ENCODE results near the gene UTP11.
A peak's percentile ranks its signal among the peaks of the same experiment; 100 is the strongest.
"Not testable (repeated sequence)": the region's sequence is repeated elsewhere in the genome, so short reads cannot be mapped to it uniquely, and the experiment has no call there.

UTP11 gene, protein sequence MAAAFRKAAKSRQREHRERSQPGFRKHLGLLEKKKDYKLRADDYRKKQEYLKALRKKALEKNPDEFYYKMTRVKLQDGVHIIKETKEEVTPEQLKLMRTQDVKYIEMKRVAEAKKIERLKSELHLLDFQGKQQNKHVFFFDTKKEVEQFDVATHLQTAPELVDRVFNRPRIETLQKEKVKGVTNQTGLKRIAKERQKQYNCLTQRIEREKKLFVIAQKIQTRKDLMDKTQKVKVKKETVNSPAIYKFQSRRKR

DNA sequence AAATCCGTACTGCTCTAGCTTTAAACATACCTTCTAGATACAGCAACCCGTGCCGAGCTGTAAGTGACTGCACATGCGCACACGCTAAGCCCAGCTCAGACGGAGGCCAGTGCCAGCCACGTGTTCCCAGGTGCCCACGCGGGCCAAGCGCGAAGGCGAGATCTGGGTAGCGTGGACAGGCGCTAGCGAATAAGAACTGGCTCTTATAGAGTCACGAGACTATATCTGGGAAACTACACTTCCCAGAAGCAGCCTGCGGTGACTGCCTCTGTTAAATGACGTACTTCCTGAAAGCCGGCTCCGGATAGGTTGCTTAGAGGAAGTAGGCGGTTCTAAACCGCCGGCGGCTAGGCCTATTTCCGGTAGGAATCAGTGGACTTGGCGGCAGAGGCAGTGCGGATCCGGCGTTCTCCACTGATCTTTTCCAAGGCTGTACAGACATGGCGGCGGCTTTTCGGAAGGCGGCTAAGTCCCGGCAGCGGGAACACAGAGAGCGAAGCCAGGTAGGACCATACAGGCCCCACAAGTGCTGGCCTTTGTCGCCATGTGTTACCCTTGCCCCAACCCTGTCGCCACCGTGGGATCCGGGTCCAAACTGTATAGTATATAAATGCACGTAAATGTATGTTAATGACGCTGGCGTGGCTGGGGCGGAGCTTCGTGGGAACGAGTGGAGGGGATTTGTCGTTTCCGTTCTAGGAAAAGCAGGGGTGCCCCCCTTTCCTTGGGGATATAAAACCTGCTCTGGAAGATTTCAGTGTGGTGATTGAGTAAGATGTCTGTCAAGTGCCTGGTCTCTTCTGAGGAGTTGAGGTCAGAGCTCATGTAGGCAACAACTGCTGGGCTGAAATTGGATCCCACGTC is at the start of gene UTP11:
TSS of gene UTP11 (plus strand) at position 372 of the 864 bp plus-strand sequence. CDS start at position 441, 69 bp downstream.
- DNase-seq = peak; percentile 98 to 99

DNA sequence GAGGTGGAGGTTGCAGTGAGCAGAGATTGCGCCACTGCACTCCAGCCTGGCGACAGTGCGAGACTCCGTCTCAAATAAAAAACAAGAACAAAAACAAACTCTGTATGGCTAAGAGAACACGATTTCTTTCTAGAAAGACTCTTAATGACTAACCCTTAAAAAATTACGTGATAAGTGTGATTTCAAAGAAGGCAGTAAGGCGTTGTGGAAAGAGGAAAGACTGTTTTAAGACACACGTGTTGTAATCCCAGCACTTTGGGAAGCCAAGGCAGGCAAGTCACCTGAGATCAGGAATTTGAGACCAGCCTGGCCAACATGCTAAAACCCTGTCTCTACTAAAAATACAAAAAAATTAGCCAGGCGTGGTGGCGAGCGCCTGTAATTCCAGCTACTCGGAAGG is 48.4 kb upstream of the UTP11 start:
- DNase-seq = not testable (repeated sequence)

DNA sequence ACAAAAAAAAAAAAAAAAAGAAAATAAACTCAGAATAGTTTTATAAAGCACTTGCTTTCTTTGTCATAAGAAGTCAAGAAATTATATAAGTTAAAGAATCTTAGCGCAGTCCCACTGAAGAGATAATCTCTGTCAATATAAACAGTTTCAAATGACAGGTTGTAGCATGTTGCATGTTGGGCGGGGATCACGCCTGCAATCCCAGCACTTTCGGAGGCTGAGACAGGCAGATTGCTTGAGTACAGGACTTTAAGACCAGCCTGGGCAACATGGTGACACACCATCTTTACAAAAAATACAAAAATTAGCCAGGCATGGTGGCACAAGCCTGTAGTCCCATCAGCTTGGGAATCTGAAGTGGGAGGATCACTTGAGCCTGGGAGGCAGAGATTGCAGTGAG is 47.2 kb upstream of the UTP11 start:
- no peak for DNase-seq

DNA sequence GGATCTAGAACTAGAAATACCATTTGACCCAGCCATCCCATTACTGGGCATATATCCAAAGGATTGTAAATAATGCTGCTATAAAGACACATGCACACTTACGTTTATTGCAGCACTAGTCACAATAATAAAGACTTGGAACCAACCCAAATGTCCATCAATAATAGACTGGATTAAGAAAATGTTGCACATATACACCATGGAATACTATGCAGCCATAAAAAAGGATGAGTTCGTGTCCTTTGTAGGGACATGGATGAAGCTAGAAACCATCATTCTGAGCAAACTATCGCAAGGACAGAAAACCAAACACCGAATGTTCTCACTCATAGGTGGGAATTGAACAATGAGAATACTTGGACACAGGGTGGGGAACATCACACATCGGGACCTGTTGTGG is 38.9 kb upstream of the UTP11 start:
- not testable (repeated sequence) for DNase-seq

DNA sequence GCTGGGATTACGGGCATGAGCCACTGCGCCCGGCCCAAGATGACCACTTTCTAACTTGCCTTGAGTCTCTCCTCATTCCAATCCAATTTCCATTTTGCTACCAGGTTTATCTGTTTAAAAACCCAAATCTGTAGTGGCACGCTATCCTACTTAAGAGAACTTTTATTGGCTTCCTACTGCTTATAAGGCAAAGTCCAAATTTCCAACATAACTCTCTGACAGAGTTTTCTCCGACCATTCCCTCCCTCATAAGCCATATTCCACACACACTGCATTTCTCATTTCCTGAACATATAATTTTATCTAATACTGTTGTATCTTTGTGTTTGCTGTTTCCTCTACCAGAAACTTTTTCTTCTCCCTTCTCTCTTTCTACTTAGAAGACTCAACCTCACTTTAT is 38.0 kb upstream of the UTP11 start:
- no peak for DNase-seq

DNA sequence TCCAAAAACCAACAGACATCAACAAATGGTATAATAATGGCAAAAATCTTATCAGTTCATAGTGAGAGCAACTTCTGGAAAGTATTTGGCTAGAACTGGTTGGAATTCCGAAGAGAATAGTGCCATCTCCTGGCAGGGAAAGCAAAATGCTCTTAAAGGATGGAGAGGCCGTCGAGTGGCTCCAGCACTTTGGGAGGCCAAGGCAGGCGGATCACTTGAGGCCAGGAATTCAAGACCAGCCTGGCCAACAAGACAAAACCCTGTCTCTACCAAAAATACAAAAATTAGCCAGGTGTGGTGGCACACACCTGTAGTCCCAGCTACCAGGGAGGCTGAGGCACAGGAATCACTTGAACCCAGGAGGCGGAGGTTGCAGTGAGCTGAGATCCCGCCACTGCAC is 37.5 kb upstream of the UTP11 start:
- DNase-seq = peak in 1 of 2 experiments; percentile 54

DNA sequence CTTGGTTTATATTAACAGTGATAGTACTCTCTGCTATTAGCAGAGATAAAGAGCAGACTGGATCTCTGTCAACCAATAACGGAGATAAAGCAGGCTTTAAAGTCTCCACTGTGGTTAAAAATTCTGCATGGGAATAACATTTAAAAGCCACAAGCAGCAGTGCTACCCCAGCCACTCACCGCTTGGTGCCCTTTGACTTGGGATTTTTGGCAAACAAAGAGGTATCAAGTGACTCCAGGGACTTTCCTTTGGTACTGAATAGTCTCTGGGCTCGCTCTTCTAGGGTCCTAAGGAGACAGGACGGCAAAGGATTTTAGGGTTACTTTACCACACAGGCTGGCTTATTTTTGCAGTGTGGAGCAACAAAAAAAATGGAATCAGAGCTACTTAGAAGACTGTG is 34.0 kb upstream of the UTP11 start:
- DNase-seq = no peak

DNA sequence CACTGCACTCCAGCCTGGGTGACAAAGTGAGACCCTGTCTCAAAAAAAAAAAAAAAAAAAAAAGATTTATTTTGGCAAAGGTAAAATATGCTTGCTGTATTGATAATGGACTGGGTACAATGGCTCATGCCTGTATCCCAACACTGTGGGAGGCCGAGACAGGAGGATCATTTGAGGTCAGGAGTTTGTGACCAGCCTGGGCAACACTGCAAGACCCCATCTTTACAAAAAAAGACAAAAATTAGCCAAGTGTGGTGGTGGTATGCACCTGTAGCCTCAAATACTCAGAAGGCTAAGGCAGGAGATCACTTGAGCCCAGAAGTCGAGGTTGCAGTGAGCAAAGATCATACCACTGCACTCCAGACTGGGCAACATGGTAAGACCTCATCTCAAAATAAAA is 29.0 kb upstream of the UTP11 start:
- no peak for DNase-seq

DNA sequence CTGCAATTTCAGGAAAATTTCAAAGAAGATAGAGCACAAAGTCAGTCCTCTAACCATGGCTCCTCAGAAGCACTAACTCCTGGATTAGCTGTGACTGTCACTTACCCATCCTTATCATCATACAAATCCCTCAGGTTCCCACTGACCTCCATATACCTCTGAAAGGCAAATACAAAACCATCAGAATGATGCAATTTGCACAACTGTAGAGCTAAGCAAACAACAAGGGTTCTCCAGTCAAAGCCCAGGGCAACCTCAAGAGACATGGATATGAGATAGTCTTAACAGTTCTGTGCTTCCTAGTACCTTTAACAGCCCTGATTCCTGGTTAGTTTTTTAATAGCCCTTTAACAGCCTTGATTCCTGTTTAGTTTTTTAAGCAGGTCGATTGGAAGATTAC is 24.9 kb upstream of the UTP11 start:
- no peak for DNase-seq

DNA sequence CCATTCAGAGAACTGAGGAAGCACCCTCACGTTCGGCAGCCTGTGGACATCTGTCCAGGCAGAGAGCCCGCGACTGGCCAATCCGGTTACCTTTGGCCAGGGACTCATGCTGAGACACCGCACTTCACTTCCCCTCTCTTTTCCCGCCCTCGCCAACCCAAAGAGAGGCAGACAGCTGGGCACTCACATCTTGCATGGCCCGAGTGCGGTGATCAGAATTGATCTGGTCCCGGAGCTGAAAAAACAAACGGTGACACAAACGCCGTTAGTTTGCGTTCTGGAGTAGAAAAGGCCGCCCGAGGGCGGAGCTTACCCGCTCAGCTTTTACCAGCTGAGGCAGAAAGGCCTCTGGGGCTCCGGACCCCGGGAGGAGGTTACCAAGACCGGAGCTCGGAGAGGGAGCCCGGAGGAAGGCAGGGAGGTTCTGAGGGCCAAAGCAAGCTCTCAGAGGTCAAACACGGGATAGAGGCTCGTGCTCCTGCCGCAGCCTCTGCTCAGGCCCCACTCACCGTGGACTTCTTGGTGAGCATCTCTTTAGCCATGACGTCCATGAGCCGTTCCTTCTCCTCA is 23.1 kb upstream of the UTP11 start:
- DNase-seq = peak; percentile 50

DNA sequence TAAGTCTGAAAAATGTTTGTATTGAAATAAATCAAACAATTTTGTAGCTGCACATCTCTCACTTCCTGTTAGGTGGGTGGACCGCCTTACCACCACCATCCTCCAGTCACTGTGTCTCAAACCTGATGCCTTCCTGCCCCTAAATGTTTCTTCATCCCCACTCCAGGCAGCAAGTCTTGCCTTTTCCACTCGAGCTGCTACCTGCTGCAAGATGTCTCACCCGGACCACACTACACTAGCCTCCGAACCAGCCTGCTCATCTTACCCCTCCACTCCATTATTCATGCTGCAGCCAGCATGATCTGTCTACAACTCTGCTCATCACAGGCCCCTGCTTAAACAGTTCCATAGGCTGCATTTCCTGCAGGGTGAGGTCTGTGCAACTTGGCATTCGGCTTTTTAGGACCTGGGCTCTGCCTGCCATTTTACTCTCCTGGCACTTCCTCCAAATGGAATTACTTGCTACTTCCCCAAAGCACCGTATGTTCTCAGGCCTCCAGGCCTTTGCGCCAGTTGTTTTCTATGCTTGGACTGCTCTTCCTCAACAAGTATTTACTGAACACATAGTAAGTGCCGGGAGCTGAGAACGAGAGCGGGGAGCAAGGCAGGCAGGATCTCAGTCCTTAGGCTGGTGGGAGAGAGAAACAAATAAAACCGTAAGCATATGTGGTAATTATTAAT is 17.5 kb upstream of the UTP11 start:
- DNase-seq = no peak

DNA sequence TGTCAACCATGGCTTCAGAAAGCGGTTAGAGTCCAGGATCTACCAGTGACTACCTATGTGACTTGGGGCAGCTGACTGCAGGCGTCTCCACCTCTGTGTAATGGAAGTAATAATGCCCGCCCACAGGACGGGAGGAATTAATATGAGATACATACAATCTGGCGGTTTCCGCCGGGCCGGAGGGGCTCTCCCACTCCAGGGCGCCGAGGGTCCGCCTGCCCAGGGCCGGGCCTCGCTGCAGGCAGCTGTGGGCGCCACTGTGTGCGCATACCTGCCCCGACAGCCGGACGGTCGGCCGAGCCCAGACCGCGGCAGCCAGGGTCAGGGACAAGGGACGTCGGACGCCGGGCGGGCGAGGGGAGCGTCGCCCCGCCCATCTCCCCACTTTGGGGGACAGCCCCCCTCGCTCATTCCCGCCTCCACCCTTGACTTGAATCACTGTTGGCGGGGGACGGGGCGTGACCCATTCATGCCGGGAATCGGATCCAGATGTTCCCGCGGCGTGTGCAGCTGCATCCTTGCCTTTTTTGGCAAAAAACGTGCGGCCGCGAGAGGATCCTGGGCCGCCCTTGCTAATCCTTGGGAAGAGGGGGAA is 16.7 kb upstream of the UTP11 start:
- DNase-seq = peak; percentile 43 to 75

DNA sequence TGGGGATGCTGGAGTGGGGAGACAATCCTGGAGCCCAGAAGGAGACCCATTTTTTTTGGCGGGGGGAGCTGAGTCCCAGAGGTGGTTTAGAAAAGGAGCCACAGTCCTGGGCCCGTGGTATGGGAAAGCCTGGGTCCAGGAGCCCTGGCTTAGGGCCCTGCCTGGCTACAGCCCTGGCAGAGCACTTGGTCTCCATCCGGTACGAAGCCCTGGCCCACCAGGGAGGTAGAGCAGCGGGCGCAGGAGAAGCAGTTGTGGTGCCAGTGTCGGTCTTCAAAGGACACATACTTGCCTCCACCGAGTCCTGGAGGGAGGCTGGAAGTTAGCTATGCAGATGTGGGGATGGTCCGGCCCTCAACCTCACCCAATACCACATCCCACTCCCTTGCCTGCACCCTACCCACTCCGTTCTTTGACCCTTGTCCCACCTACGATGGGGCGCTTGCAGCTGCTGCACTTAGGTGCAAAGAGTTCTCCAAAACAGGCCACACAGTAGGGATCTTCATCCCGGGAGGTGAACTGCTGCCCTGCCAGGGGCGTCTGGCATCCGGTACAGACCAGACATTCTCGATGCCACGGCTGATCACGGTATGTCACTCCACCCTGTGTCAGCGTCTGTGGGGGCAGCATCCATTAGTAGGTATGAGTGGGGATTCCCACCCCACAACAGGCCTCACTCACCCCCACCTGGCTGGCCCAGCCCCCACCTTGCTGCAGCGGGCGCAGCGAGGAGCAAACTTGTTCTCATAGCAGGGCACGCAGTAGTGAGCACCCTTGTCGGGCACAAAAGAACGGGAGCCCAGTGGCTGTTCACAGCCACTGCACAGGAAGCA is 15.1 kb upstream of the UTP11 start:
- no peak for DNase-seq

DNA sequence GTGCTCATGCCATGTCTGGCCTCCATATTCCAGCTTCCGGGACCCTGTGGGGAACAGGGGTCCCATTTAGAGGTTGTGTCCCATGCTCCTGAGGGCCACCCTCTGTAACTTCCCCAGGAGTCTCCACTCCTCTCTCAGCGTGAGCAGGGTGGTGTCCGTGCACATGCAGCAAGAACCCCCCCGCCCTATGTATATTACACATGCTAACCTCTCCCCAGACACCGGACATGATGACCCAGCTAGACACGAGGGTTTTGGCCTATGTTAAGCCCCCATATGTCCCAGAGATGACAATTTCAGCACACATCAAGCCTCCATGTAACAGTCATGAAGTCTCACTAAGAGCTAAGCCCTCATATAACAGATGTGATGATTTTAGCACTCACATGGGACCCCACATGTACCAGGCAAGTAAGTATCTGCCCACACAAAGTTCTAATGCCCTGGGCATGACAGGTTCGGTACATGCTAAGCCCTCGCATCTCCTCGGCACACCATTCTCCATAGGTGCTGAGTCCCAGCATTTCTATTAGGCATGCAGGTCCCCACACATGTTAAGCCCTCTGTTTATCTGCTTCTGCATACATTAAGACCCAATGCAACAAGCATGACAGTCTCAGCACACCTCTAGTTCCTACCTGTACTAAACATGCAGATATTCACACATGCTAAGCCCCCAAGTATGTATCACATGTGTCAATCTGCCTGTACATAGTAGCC is 14.3 kb upstream of the UTP11 start:
- DNase-seq = no peak

DNA sequence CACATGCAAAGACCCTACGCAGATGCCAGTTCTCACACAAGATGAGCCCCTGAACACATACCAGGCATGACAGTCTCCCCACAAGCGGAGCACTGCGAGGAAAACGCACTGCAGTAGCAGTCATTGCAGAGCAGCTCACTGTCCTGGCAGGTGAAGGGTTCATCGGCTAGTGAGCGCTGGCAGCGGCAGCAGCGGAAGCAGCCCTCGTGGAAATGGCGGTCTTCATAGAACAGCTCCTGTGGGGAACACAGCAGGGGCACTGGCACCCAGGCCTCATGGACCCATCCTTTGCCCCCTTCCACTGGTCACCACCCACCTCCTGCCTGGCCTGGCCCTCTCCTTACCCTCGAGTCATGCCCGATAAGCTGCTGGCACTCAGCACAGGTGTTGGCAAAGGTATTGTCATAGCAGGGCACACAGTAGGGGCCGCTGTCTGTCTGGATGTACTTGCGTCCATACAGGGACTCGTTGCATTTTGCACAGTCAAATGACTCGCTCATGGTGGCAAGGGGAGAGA is 13.6 kb upstream of the UTP11 start:
- no peak for DNase-seq

DNA sequence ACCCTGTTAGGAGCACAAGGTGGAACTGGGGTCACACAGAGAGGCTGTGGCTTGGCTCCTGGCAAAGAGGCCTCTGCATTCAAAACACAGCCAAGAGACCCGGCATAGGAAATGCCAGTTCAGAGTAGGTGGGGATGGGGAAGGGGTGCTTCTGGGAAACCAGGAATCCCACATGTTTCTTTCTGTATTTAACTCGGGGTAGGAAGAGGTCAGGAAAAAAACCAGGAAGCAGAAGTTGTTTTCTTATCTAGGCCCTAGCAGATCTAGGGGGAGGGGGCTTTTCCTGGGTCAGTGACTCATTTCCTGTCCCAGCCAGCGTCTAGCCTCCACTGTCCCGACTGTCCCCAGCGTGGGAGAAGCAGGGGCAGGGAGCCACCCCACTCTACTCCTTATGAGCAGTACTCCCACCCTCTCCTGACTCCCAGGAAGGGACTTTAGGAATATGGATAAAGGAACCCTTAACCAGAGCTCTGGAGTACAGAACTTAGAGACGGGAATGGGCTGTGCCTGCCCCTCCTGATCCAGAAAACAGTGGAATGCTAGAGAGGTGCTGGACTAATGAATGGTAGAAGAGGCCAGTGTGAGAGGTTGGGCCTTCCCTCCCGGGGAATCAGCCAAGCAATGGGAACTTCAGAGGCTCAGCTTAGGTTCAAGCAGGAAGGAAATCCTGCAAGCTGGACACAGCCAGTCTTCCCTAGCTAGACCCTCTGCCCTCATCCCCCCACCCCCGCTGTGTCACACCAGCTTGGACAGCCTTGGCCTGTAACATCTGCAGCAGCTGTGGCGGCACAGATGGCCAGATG is 12.9 kb upstream of the UTP11 start:
- no peak for DNase-seq

DNA sequence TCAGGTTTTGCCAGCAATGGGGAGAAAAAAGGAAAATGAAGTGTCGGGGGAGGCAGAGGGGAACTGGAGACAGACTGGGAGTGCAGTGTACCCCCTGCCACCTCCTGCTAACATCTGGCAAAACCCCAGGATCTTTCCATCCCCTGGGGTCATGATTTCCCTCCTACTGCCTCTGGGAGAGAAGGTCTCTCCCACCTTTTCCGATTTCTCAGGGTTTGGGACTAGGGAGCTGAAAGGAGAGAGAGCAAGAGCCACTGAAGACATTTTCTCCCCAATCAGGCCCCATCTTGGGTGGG is 12.4 kb upstream of the UTP11 start:
- DNase-seq = no peak

DNA sequence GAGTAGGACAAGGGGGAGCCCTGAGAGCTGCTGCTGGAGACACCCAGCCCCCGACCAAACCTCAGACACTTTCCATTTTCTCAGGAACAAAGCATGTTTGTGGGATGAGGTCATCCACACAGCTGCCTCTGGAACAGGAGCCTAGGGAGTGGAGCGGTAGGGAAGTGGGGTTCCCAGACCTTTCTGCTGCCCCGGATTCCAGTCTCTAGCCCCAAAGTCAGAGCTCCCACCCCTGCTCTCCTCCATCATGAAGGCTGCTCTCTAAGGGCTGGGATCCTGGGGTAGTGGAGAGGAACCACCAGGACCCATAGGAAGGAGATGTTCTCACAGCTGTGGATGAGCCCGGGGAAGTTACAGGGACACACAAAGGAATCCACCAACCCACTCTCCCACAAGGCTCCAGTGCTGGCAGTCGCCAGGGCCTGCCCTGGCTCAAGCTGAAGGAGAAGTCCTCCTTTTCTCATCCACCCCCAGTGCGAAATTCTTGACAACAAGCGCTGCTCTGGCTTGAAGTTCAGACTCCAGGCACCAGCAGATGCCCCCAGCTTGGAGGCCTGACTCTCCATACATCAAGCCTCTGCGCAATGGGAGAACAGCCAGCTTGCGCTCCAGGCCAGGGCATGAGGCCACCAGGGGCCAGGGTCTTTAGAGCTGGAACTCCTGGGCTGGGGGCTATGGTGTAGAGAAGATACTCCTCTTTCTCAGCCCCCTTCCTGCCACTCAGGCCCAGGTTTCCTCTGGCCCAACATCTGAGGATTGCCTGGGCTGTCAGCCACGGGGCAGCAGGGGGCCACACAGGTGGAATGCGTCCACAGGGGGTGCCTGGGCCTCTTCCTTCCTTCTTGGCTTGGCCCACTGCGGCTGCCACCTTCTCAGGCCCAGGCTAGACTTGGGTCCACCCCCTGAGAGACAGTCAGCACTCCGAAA is 11.7 kb upstream of the UTP11 start:
- no peak for DNase-seq

Measured in NCI-H524 (cell line).